Osteoblast (primary cell): Measurements from ENCODE around the gene HLF. TPM values are rescaled to one million over a fixed set of nuclear protein-coding genes. Genes with fewer than 3 reads are reported as not detected.

Experiments
- DNase-seq: peaks from one replicate; pipeline ENCODE4 v3.0.0; 2011; ENCODE audit warnings: low spot score, mixed read lengths; ENCODE audit not compliant: insufficient read length; ENCODE audit errors: missing footprints
- H2AFZ ChIP-seq: 2 replicates; pipeline ENCODE4 v1.6.0; 2011; ENCODE audit warnings: mild to moderate bottlenecking, low read length
- H3K27ac ChIP-seq: 2 replicates; pipeline ENCODE4 v1.5.1; 2011; ENCODE audit warnings: mild to moderate bottlenecking, low read depth, low read length, moderate library complexity
- H3K27me3 ChIP-seq: 2 replicates; pipeline ENCODE4 v1.6.0; 2012; ENCODE audit warnings: mild to moderate bottlenecking, control low read depth, inconsistent platforms, low read length, moderate library complexity; ENCODE audit not compliant: insufficient read depth
- H3K36me3 ChIP-seq: 2 replicates; pipeline ENCODE4 v1.5.1; 2011; ENCODE audit warnings: mild to moderate bottlenecking, low read length, control low read depth, moderate library complexity; ENCODE audit not compliant: insufficient read depth
- H3K4me1 ChIP-seq: 2 replicates; pipeline ENCODE4 v1.5.1; 2011; ENCODE audit warnings: mild to moderate bottlenecking, low read length, control low read depth, moderate library complexity; ENCODE audit not compliant: insufficient read depth
- H3K4me2 ChIP-seq: 2 replicates; pipeline ENCODE4 v1.6.0; 2011; ENCODE audit warnings: mild to moderate bottlenecking, low read length; ENCODE audit not compliant: insufficient read depth
- H3K4me3 ChIP-seq: fragments of 200-600 bp; sonication (generic); 3 replicates; pipeline ENCODE4 v1.5.1; 2012; ENCODE audit warnings: mild to moderate bottlenecking, low read length, inconsistent platforms; ENCODE audit not compliant: insufficient read depth
- H3K79me2 ChIP-seq: 2 replicates; pipeline ENCODE4 v1.6.0; 2012; ENCODE audit warnings: mild to moderate bottlenecking, low read length, control low read depth, inconsistent platforms; ENCODE audit not compliant: insufficient read depth
- H3K9me3 ChIP-seq: 2 replicates; pipeline ENCODE4 v1.5.1; 2011; ENCODE audit warnings: low read depth, low read length, control low read depth
- H4K20me1 ChIP-seq: 2 replicates; pipeline ENCODE4 v1.6.0; 2012; ENCODE audit warnings: mild to moderate bottlenecking, low read length, control low read depth; ENCODE audit not compliant: insufficient read depth
- total RNA-seq: library from RNA; depleted of rRNA; stranded (reverse); fragments of >200 nt; gene quantifications from 2 replicates; pipeline ENCODE4 v1.2.3, GENCODE V29; 2012
- TF ChIP-seq, protein P1 (sequence below): IDR thresholded peaks from 2 replicates; pipeline ENCODE4 v1.5.1; 2011; ENCODE audit warnings: mild to moderate bottlenecking, low read depth, low read length, moderate library complexity; ENCODE audit errors: extremely low read depth

Gene HLF
- total RNA-seq, 1 donor = under 0.01 TPM

DNA sequence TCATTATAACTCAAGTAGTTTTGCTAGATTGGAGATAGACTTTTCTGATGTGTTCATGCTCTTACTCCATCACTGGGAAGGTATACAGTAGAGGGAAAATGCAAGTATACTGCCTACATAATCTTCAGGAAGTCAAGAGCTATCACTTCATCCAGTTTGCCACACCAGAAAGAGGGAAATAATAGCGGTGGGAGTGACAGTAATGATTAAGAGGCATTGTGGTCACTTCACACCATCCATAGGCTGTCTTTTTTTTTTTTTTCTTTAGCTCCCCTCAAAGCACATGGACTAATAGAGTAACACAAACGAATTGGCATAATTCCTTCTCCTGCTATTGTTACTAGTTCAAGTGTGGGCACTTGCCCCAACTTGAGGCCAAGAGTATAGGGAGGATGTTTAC is 28.4 kb upstream of the HLF start:
- Histone ChIP-seq H3K4me2 (no peak overlapping the region), H2AFZ (no peak overlapping the region), H3K4me3 (no peak overlapping the region), H3K4me1 (peaks cover 10% of the 10 kb centered on the region), H3K9me3 (no peaks in the 10 kb centered on the region), H3K27me3 (peaks cover 13% of the 10 kb centered on the region), H4K20me1 (no peaks in the 10 kb centered on the region), H3K36me3 (no peaks in the 10 kb centered on the region), H3K27ac (no peak overlapping the region), H3K79me2 (no peaks in the 10 kb centered on the region)
- no peak for DNase-seq
- TF ChIP-seq, protein P1, sequence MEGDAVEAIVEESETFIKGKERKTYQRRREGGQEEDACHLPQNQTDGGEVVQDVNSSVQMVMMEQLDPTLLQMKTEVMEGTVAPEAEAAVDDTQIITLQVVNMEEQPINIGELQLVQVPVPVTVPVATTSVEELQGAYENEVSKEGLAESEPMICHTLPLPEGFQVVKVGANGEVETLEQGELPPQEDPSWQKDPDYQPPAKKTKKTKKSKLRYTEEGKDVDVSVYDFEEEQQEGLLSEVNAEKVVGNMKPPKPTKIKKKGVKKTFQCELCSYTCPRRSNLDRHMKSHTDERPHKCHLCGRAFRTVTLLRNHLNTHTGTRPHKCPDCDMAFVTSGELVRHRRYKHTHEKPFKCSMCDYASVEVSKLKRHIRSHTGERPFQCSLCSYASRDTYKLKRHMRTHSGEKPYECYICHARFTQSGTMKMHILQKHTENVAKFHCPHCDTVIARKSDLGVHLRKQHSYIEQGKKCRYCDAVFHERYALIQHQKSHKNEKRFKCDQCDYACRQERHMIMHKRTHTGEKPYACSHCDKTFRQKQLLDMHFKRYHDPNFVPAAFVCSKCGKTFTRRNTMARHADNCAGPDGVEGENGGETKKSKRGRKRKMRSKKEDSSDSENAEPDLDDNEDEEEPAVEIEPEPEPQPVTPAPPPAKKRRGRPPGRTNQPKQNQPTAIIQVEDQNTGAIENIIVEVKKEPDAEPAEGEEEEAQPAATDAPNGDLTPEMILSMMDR = no peak

DNA sequence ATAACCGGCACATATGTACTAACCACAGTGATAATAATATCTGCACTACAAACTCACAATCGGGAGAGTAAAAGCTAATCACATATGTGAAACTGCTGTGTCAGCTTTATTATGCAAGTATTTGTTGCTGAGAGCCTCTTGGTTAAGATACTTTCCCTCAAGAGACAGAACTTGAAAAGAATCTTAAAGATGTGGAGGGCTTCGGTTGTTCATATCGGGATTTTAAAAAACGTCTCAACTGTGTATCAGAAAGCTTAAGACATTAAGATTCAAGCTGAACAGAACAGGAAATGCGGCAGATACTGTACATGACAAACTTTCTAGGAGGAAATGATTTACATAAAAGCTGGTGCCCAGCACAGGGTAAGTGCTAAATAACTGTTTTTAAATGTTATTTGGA is 27.5 kb upstream of the HLF start:
- Histone ChIP-seq H3K79me2 (no peaks in the 10 kb centered on the region), H3K27me3 (peaks cover 13% of the 10 kb centered on the region), H3K4me2 (no peak overlapping the region), H3K9me3 (no peaks in the 10 kb centered on the region), H3K27ac (no peak overlapping the region), H4K20me1 (no peaks in the 10 kb centered on the region), H3K36me3 (no peaks in the 10 kb centered on the region), H3K4me3 (no peak overlapping the region), H2AFZ (no peak overlapping the region), H3K4me1 (peaks cover 10% of the 10 kb centered on the region)
- DNase-seq = no peak
- TF ChIP-seq, protein P1 = no peak

DNA sequence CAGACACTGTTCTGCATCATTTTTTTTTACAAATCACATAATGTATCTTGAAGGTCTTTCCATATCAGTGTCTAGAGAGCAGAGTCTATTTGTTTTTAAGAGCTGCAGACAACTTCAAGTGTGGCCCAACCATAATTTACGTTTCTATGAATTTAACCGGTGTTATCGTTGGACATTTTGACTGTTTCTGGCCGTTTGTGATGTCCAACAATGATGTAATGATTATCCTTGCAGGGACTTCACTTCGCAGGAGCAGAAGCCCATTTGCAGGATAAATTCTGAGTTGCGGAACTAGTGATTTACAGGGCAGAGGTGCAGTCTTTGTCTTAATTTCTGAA is 26.9 kb upstream of the HLF start:
- H3K4me2 ChIP-seq = peak overlapping the region; percentile 79
- H3K79me2 ChIP-seq = no peaks in the 10 kb centered on the region
- H3K4me3 ChIP-seq = peak overlapping the region; percentile 72
- TF ChIP-seq, protein P1 = no peak
- no peak for DNase-seq
- no peak overlapping the region for H3K27ac ChIP-seq
- peaks cover 10% of the 10 kb centered on the region for H3K4me1 ChIP-seq
- no peaks in the 10 kb centered on the region for H4K20me1 ChIP-seq
- no peaks in the 10 kb centered on the region for H3K9me3 ChIP-seq
- H3K36me3 ChIP-seq = no peaks in the 10 kb centered on the region
- H2AFZ ChIP-seq = peak overlapping the region; percentile 76
- peaks cover 13% of the 10 kb centered on the region for H3K27me3 ChIP-seq

DNA sequence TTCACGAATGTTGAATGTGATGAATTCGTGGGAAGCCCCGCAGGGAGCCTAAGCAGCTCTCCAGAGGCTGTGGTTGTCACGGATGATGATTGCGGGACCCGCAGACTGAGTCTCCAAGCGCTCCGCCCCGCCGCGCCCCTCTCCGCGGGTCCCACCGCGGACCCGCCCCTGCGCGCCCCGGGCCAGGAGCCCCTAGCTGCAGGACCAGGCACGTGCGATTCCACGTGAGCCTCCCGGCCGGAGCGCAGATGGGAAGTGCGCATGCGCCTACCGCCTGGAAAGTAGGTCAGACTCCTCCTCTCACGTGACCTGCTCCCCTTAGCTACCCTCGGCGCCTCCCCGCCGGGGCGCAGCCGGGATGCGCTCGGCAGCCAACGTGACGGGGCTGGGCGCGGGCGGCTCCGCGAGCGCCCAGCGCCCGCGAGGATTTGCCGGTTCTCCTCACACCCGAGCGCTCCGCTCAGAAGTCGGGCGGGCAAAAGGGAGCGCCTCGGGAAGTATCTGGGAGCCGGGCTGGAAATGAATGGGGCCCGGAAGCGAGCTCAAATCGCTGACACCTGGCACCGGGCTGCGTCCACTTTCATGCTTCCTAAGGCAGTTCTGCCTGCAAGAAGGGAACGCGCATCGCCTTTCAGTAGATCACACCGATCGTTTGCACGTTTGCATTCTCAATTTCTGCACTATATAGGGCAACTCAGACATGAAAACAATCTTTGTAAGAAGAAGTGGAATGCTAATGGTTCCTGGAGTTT is 26.4 kb upstream of the HLF start:
- Histone ChIP-seq H4K20me1 (no peaks in the 10 kb centered on the region), H3K4me1 (peaks cover 10% of the 10 kb centered on the region), H2AFZ (peak overlapping the region; percentile 76), H3K4me2 (peak overlapping the region; percentile 79), H3K27me3 (peaks cover 13% of the 10 kb centered on the region), H3K9me3 (no peaks in the 10 kb centered on the region), H3K4me3 (peak overlapping the region; percentile 72), H3K27ac (no peak overlapping the region), H3K36me3 (no peaks in the 10 kb centered on the region), H3K79me2 (no peaks in the 10 kb centered on the region)
- TF ChIP-seq, protein P1 = no peak
- DNase-seq = peak; percentile 99
